GM13977 (cell line): ENCODE measurements around the gene OSM.

Experiments
- DNase-seq: peaks from one replicate; pipeline ENCODE4 v3.0.0; 2012; ENCODE audit warnings: low spot score
- CTCF ChIP-seq: IDR thresholded peaks from 2 replicates; pipeline ENCODE4 v1.5.1; 2012; ENCODE audit warnings: mild to moderate bottlenecking, control low read depth; ENCODE audit not compliant: insufficient read depth; ENCODE audit errors: extremely low read depth, missing control alignments
- in situ Hi-C: fragments of 300-500 bp; cut with MboI; formaldehyde crosslinking; loops from one replicate; pipeline ENCODE4 v1.12.0; 2022; ENCODE audit warnings: low sequenced_read_pairs, low pct_unique_long_range_greater_than_20kb, mixed read lengths, inconsistent platforms; ENCODE audit not compliant: unreplicated experiment

Gene OSM

DNA sequence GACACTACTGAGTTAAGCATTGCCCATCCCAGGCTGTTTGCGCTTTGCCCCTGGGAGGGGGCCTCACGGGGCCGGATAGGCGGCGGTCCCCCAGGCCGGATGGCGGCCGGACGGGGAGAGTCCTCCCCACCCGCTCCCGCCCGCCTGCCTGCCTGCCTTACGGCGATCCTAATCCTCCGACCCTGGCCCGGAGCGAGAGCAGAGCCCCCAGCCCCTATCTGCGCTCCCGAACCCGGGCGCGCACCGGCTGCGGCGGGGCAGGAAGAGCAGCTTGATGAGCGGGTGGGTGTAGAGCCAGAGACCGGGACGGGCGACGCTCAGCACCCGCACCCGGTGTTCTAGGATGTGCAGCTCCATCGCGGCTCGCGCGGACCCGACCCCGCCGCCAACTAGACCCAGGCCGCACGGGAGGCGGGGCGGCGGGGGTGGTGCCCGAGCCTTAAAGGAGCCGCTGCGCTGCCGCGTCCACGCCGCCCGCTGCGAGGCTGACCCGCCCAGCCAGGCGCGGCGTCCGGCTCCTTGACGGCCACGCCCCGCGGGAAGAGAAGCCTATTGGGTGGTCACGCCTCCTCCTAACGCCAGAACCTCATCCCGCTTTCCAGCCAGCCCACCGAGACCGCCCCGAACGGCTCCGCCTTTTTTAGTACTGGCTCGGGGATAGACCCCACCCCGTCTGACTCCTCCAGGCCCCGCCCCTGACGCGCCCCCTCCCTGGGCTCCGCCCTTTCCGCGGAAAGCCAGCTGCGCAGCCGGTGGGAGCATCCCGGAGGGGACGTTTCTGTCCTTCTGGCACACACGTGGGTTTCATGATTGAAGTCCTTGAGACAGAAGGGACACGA lies 22.7 kb upstream of the OSM start, which contains the start of gene CASTOR1:
Gene CASTOR1, minus strand, starts transcription at position 365 of the 839 bp plus-strand sequence. Its CDS starts 8 bp downstream, at position 357.
- in situ Hi-C loops, result loop anchor here (10.0 kb wide), 1 partner anchor 95 kb away; the partner anchor contains the start of gene RNF215
- DNase-seq, result peak; percentile 99
- TF ChIP-seq CTCF, result no peak

- TF ChIP-seq CTCF, result no peak
- in situ Hi-C loops, result loop anchor here (10.0 kb wide), 1 partner anchor 96 kb away; the partner anchor contains the start of gene RNF215
- DNase-seq, result no peak
Measured at GRCh38 chr22:30288419-30289140, 21.9 kb upstream of the OSM start.

DNA sequence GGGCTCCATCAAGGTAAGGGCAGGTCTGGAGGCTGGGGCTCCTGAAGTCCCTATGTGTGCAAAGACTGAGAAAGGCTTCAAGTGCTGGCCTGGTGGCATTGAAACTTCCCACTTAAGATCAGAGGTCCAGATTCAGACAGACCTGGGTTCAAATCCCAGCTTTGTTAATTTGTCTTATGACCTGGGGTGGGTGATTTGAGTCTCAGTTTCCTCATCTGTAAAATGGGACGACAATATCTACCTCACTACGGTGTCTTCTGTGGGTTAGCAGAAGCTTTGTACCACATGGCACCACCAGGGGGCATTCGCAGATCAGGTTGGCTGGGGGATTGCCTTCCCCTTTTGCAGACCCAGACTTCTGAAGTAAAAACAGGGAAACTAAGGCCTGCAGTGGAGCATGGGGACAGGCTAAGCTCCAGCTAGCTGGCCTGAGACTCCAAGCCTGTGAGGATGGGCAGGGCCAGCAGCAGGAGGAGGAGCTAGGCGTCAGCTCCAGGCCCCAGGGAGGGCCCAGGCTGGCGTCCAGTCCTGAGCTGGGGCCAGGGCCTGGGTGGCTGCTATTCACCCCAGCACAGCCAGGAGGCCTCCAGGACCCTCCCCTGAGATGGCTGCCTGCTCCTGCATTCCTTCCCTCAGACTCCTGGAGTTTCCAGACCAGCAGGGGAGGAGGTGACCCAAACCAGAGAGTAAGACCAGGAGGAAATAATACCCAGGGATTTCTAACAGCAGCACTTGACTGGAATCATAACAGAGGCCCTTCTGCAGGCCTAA lies 21.2 kb upstream of the OSM start:
- TF ChIP-seq CTCF, result peak; percentile 79
- in situ Hi-C loops, result loop anchor here (10.0 kb wide), 1 partner anchor 97 kb away; the partner anchor contains the start of gene RNF215
- peak; percentile 88 for DNase-seq

- peak; percentile 96 for TF ChIP-seq CTCF
- in situ Hi-C loops, result loop anchor here (10.0 kb wide), 1 partner anchor 98 kb away; the partner anchor contains the start of gene RNF215
- DNase-seq, result peak; percentile 86
Measured at GRCh38 chr22:30286813-30287647, 20.4 kb upstream of the OSM start.

DNA sequence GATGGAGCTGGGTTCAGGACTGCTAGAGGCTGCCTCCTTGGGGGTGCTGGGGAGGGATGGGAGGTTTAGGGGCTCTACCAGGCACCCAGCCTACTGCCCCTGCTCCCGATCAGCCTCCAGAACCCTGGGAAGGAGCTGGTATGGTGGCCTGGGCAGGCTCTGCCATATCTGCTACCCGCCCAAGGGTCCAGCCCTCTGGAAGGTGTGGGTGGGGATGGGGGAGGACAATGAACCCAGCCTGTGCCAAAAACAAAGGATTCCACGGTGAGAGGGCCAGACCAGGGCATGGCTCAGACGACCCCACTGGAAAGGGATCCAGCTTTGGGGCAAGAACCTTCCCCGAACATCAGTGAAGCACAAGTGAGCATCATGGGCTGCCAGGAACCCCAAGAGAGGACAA lies 19.7 kb upstream of the OSM start:
- no peak for TF ChIP-seq CTCF
- DNase-seq, result no peak
- in situ Hi-C loops, result loop anchor here (10.0 kb wide), 1 partner anchor 98 kb away; the partner anchor contains the start of gene RNF215
